ENCODE data around the gene STARD7. TPM values are rescaled to one million over a fixed set of nuclear protein-coding genes. Genes with fewer than 3 reads are reported as not detected.

STARD7 gene
- total and polyA plus RNA-seq, 9 of the 15 experiments (the other 6 are each of a cell fraction or from before 2014, with no cell fraction given), result 90.9 to 196 (median 145) TPM

GRCh38 chr2:96245609-96246390, 37.2 kb upstream of the STARD7 start:
- ChIA-PET CTCF (ENCODE audit: low intra/inter-chr PET ratio) (no interaction called here), POLR2A (interaction anchor here (0.9 to 2.6 kb wide), 6 partner anchors 9 to 37 kb away, joined by 4 to 12 read pairs (median 7); partner anchors contain the start of gene STARD7)
- no peak overlapping the region; a peak in 1 of 4 replicates for H3K9ac ChIP-seq (ENCODE audit: insufficient read depth in 1 of 2, low read depth in 2 of 2, low read length in 2 of 2)
- DNase-seq (ENCODE audit: extremely low read depth in 1 of 4, low spot score in 3 of 4), result peak in 2 of 4 experiments; percentile 54 to 58
- H3K4me1 ChIP-seq (replicated peaks in 1 of 2; ENCODE audit: control insufficient read depth in 2 of 2, insufficient read depth in 2 of 2, low read length in 2 of 2), result peaks cover 8 to 19% of the 10 kb centered on the region in 2 experiments; a peak in 4 of 5 replicates
- WGBS (ENCODE audit: insufficient coverage, low coverage, missing lambda C conversion rate), result 49% methylated on average over 8 of the region's 8 CpGs
- H3K9me3 ChIP-seq (replicated peaks; ENCODE audit: control insufficient read depth, insufficient read depth, low read depth, low read length), result no peaks in the 10 kb centered on the region
- H2AFZ ChIP-seq (ENCODE audit: low read depth, low read length), result peak overlapping the region; percentile 51
- peaks cover 3% of the 10 kb centered on the region; the same call in 1 of the 3 replicates for H3K36me3 ChIP-seq (ENCODE audit: control insufficient read depth, insufficient read depth, low read length)
- H3K27me3 ChIP-seq (ENCODE audit: control insufficient read depth in 2 of 2, insufficient read depth in 2 of 2, low read length in 2 of 2), result no peaks in the 10 kb centered on the region
- H3K4me3 ChIP-seq, result no peak overlapping the region
- no peaks in the 10 kb centered on the region for H3K9me1 ChIP-seq (ENCODE audit: control insufficient read depth, insufficient read depth, low read length)
- in situ Hi-C loops (cut with MboI) (no loop called here), intact Hi-C loops (cut with micrococcal nuclease) (no loop called here)
- FAIRE-seq, result peak; percentile 65
- no TSS peak for BruUV-seq (replicated peaks)
- no peaks in the 10 kb centered on the region for H3K79me2 ChIP-seq (ENCODE audit: control insufficient read depth, insufficient read depth, low read length)
- H3K4me2 ChIP-seq (ENCODE audit: insufficient read depth, low read length), result no peak overlapping the region
- peak overlapping the region; percentile 65 for H3K27ac ChIP-seq (ENCODE audit: extremely low read depth, low read depth, low read length)
- H4K20me1 ChIP-seq (replicated peaks; ENCODE audit: control insufficient read depth, insufficient read depth, low read length), result no peaks in the 10 kb centered on the region
- ATAC-seq, result peak; percentile 80
- TF ChIP-seq HMBOX1 (IDR thresholded peaks at IDR 0.05) (peak; percentile 29; the same call in 1 of the 2 replicates), U2AF2 (optimal IDR thresholded peaks at IDR 0.05; ENCODE audit: low read depth, low read length) (no peak), ZNF644 (tag; IDR thresholded peaks at IDR 0.05; ENCODE audit: low read depth) (0 out of 2 replicates have a peak, but pooled peaks have one; percentile 50), TAL1 (IDR thresholded peaks at IDR 0.05) (no peak), SFPQ (IDR thresholded peaks at IDR 0.05; ENCODE audit: low read depth, low read length) (no peak), ZNF282 (CRISPR knock-in tag; IDR thresholded peaks at IDR 0.05) (no peak), POLR2AphosphoS5 (IDR thresholded peaks at IDR 0.05; ENCODE audit: control insufficient read depth, insufficient read depth, low read depth, low read length) (no peak), TFE3 (CRISPR knock-in tag; IDR thresholded peaks at IDR 0.05) (no peak), CEBPG (CRISPR knock-in tag; IDR thresholded peaks at IDR 0.05) (peak; percentile 93), CEBPG (tag; conservative IDR thresholded peaks at IDR 0.05 in 1 of 2, IDR thresholded peaks at IDR 0.05 in 1 of 2) (peak in 1 of 2 experiments; percentile 86; a peak in 2 of 4 replicates), ZNF592 (IDR thresholded peaks at IDR 0.05) (peak; percentile 69; the same call in 1 of the 2 replicates)

Measured in K562 (cell line).